Mucosa of descending colon (tissue), 3 donors: ENCODE results near the gene SFMBT2. TPM values are rescaled to one million over a fixed set of nuclear protein-coding genes. Genes with fewer than 3 reads are reported as not detected.

Source experiments
- ATAC-seq: fragments of 200-7000 bp; cut with Tn5 transposase; one replicate; pipeline ENCODE4 v1.9.1; 2020; ENCODE audit warnings: mild to moderate bottlenecking, moderate library complexity
- DNase-seq, 3 donors: peaks; one replicate each; pipeline ENCODE4 v3.0.0-alpha.2; 2020
- H3K36me3 ChIP-seq: fragments of 200-600 bp; one replicate; pipeline ENCODE4 v1.8.0; 2021; ENCODE audit warnings: low read depth, mild to moderate bottlenecking
- H3K4me1 ChIP-seq: fragments of 200-600 bp; one replicate; pipeline ENCODE4 v1.8.0; 2021; ENCODE audit warnings: low read depth, mild to moderate bottlenecking
- H3K4me3 ChIP-seq: fragments of 200-600 bp; one replicate; pipeline ENCODE4 v1.8.0; 2021; ENCODE audit warnings: mild to moderate bottlenecking
- H3K9me3 ChIP-seq: fragments of 200-600 bp; one replicate; pipeline ENCODE4 v1.8.0; 2021; ENCODE audit warnings: mild to moderate bottlenecking
- intact Hi-C, 2 donors: fragments of 100-400 bp; cut with DNase I in 1 of 2; cut with micrococcal nuclease in 1 of 2; formaldehyde crosslinking; loops; one replicate each; pipeline versions ENCODE4 v1.11.0 to v1.11.1; 2022; cut with DNase I, micrococcal nuclease
- total RNA-seq, 3 donors: library from RNA; stranded (reverse); fragmentation: NEBNext Ultra II Directional in 2 of 3; extraction: Animal tissue kit (Norgen Biotek cat#: 25700) in 2 of 3; gene quantifications; one replicate each; pipeline versions ENCODE4 v1.2.1 to v1.2.4, GENCODE V29; 2021 to 2023
- TF ChIP-seq, protein P1 (sequence below): fragments of 200-600 bp; IDR thresholded peaks from one replicate; pipeline ENCODE4 v1.8.0; 2022; ENCODE audit warnings: antibody characterized with exemption, mild to moderate bottlenecking
- donor health status: DM: no; HTN: no; CAD: no; lungs with moderate emphysema.
- donor health status: DM: no; HTN: no; CAD: no.
- donor health status: DM: no; HTN: yes; CAD: no.

Gene SFMBT2
- total RNA-seq, 3 donors from 2014 or later, result 3.9 to 8.8 (median 5.7) TPM

- DNase-seq, result no peak
- no peaks in the 10 kb centered on the region for H3K9me3 ChIP-seq
- intact Hi-C loops, result no loop called here
- no peak for ATAC-seq
- no peaks in the 10 kb centered on the region for H3K4me1 ChIP-seq
- no peak overlapping the region for H3K4me3 ChIP-seq
- TF ChIP-seq, protein P1, sequence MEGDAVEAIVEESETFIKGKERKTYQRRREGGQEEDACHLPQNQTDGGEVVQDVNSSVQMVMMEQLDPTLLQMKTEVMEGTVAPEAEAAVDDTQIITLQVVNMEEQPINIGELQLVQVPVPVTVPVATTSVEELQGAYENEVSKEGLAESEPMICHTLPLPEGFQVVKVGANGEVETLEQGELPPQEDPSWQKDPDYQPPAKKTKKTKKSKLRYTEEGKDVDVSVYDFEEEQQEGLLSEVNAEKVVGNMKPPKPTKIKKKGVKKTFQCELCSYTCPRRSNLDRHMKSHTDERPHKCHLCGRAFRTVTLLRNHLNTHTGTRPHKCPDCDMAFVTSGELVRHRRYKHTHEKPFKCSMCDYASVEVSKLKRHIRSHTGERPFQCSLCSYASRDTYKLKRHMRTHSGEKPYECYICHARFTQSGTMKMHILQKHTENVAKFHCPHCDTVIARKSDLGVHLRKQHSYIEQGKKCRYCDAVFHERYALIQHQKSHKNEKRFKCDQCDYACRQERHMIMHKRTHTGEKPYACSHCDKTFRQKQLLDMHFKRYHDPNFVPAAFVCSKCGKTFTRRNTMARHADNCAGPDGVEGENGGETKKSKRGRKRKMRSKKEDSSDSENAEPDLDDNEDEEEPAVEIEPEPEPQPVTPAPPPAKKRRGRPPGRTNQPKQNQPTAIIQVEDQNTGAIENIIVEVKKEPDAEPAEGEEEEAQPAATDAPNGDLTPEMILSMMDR, result no peak
- H3K36me3 ChIP-seq, result no peaks in the 10 kb centered on the region
Observed at GRCh38 chr10:7291487-7292270, 119.2 kb downstream of the SFMBT2 start.

DNA sequence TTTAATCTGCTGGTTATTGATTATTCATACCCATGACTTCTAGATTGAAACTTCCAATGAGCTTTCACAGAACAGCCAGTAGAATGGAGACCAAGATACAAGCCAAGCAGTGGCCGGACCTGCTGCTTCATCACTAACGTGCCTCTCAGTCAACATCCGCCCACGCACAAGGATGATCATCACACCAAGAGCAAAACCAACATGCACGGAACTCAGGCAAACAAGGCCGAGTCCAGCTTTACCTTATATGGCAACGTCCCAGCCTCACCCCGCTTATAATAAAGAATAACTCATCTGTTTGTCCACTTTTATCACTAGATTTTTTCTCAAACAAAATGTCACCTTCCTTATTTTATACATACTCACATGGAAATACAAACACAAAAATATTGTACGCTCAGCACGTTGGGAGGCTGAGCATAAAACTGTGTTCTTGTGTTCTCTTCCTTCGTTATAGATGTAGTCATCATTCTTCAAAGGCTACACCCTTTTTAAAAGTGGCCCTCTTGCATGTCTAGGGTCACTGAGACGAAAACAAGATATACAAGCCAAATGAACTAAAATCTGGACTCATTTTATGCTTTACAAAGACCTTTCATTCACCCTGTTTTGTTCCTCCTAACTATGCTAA is 122.7 kb downstream of the SFMBT2 start:
- H3K36me3 ChIP-seq, result no peaks in the 10 kb centered on the region
- intact Hi-C loops, result no loop called here
- ATAC-seq (no peak), DNase-seq (no peak)
- no peaks in the 10 kb centered on the region for H3K4me1 ChIP-seq
- no peaks in the 10 kb centered on the region for H3K9me3 ChIP-seq
- TF ChIP-seq, protein P1, result no peak
- H3K4me3 ChIP-seq, result no peak overlapping the region

DNA sequence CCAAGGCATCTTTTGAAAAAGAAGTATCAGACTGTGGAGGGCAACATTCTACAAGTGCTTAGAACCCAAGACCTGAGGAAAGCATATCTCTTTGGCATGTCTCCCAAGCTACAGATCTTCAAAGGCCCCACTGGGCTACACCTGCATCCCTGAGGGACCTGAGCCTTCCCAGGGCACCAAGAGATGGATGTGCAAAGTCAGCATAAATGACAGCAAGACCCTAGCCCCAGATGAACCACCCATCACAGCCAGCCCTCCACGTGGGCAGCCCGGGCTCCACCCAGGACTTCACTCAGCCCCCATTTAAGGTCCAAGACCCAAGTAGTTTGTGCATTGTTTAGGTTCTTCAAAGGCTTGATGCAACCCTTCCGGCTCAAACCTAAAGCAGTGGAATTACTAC is 123.5 kb downstream of the SFMBT2 start:
- TF ChIP-seq, protein P1, result no peak
- intact Hi-C loops, result no loop called here
- no peaks in the 10 kb centered on the region for H3K9me3 ChIP-seq
- no peaks in the 10 kb centered on the region for H3K4me1 ChIP-seq
- DNase-seq (no peak), ATAC-seq (no peak)
- H3K4me3 ChIP-seq, result no peak overlapping the region
- H3K36me3 ChIP-seq, result no peaks in the 10 kb centered on the region

GRCh38 chr10:7285522-7286322 is 125.1 kb downstream of the SFMBT2 start:
- H3K4me1 ChIP-seq, result no peaks in the 10 kb centered on the region
- intact Hi-C loops, result no loop called here
- DNase-seq (no peak), ATAC-seq (no peak)
- no peaks in the 10 kb centered on the region for H3K36me3 ChIP-seq
- no peak overlapping the region for H3K4me3 ChIP-seq
- H3K9me3 ChIP-seq, result no peaks in the 10 kb centered on the region
- TF ChIP-seq, protein P1, result no peak

GRCh38 chr10:7283246-7283645 is 127.6 kb downstream of the SFMBT2 start:
- Histone ChIP-seq H3K36me3 (no peaks in the 10 kb centered on the region), H3K9me3 (no peaks in the 10 kb centered on the region), H3K4me1 (no peaks in the 10 kb centered on the region), H3K4me3 (no peak overlapping the region)
- DNase-seq (no peak), ATAC-seq (no peak)
- TF ChIP-seq, protein P1, result no peak
- intact Hi-C loops, result no loop called here
